ENCODE data around the gene C2CD4D. TPM values are rescaled to one million over a fixed set of nuclear protein-coding genes. Genes with fewer than 3 reads are reported as not detected.
"Not testable (repeated sequence)": the region's sequence is repeated elsewhere in the genome, so short reads cannot be mapped to it uniquely, and the experiment has no call there.

Gene C2CD4D
- polyA plus RNA-seq, 3 donors: 0.10 TPM; not detected in 1

DNA sequence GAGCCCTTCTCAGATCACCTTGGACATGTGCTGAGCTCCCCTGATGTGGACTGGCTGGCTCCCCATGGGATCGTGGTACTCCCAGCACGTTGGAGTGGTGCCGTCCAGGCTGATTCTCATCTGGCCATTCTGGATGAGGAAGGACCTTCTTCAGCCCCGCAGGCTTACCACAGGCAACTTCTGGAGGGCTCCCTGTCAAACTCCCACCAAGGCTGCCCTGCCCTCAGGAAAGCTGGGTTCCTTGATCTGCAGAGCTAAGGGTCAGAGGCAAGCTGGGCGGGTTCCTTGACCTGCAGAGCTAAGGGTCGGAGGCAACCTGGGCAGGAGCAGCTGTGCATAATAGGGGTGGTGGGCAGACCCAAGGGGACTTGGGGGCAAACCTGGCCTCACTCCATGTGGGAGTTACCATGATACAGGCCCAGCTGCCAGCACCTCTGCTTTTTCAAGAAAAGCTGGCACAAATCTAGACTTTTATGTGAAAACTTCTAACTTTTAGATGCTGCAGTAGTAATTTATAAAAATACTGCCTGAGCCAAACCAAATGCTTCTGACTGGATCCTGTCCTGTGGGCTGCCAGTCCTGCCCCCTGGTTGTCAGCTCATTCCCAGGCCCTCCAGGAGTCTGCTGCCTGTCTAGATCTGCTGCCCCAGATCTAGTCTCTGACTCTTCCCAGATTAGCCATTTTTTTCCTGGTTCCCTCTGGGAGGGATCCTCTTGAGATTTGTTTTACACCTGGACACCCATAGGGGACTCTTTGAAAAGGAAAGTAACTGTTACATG lies 19.5 kb upstream of the C2CD4D start:
- no peak for DNase-seq (ENCODE audit: low read depth in 3 of 3, low spot score in 2 of 3)

DNA sequence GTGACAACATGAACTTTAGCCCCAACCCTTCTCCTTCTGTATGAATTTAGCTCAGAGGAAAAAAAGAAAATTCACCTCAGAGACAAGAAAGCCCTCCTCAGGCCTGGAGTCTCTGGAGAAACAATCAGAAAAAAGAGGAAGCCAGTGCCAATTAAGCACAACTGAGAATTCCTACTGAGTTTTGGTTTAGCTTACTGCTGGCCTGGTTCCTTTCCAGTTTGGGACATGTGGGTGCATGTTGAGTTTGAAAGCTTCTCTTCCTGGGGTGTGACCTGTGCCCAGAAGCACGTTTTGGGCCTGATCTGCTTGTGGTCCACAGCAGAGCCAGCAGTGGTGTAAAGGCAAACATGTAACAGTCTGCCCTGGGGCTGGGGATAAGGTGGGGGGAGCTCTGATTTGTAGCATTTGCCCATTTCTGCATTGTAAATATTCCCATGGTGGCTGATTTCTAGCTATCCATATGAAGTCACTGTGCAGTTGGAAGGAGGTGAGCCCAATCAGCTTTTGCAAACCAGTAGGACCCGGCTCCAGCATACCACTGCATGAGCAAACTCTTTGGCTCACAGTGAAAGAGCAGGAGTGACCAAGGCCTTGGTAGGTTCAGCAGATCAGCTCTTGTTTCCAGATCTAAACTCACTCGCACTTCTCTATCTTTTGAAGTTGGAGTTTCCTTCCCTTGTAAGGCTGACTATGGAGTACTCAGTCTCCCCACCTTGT lies 18.6 kb upstream of the C2CD4D start:
- no peak for DNase-seq (ENCODE audit: low read depth in 3 of 3, low spot score in 2 of 3)

DNA sequence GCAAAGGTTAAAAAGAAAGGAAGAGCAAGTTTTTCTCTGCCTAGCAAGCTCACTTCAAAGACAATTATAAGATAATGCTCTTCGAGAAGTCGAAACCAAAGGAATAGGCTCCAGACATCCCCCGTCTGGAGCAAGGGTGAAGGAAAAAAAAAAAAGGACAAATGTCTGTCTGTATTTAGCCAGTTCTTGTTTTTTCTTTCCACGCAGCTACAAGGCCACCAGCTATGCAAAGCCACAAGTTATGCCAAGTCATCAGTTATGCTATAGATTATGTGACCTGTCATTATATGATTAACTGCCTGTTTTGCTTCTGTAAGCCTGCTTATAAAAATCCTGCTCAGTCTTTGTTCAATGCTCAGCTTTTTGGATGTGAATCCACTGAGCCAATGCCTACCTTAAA lies 16.3 kb upstream of the C2CD4D start:
- DNase-seq (ENCODE audit: low read depth in 3 of 3, low spot score in 2 of 3): no peak

DNA sequence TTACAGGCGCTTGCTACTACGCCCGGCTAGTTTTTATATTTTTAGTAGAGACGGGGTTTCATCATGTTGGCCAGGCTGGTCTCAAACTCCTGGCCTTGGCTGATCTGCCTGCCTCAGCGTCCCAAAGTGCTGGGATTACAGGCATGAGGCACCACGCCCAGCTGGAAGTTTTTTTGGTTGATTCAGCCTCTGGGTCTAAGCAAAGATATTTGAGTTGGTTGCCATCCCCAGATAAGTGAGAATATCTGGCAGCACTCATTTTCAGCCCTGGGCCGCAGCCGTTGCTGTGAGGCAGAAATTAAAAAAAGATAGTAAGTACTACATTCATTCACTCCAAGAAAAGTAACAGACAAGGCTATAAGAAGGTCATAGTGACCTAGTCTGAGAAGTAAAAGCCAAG lies 15.9 kb upstream of the C2CD4D start:
- not testable (repeated sequence) for DNase-seq (ENCODE audit: low read depth in 3 of 3, low spot score in 2 of 3)

DNA sequence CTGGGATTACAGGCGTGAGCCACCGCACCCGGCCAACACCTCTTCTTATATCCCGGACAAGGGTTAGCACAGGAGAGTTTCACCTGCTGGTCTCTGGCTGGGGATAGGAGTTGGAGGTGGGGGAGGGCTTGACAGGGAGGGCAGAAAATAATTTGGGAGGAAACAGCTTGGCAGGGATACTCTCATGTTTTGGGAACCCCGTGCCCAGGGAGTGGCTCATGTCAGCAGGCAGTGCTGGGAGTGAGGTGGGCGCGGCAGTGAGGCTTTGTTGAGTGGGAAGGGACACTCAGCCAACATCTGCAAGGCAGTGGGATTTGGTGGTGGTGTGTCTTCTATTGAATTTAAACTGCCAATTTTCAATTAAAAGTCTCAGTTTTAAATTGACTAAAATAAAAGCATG lies 15.0 kb upstream of the C2CD4D start:
- no peak for DNase-seq (ENCODE audit: low read depth in 3 of 3, low spot score in 2 of 3)

DNA sequence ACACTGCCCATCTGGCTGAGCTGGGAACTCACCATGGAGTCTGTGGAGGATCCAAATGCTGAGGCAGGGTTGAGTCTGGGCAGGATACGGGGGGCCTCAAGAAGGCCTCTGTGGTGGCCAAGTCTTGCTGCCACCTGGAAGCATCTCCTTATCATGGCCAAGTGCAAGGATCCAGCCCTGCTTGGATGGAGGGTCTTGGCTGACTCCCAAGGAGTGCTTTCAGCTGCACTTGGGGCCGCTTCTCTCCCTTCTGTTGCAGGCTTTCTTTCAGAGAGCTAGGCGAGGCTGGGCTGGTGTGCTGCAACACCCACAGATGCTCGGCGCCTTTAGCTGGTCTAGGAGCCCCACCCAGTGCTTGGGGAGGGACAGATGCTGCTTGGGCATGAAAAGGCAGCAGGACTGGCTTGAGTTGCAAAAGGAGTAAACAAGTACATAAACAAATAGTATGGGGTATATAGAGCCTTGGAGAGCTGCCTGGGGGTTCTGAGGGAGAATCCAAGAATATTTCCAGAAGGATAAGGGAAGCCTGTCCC lies 13.9 kb upstream of the C2CD4D start, which contains the start of gene THEM5:
THEM5 (minus strand) TSS at position 302 of the 533 bp plus-strand sequence; CDS start at position 155, 147 bp downstream.
- no peak for DNase-seq (ENCODE audit: low read depth in 3 of 3, low spot score in 2 of 3)

DNA sequence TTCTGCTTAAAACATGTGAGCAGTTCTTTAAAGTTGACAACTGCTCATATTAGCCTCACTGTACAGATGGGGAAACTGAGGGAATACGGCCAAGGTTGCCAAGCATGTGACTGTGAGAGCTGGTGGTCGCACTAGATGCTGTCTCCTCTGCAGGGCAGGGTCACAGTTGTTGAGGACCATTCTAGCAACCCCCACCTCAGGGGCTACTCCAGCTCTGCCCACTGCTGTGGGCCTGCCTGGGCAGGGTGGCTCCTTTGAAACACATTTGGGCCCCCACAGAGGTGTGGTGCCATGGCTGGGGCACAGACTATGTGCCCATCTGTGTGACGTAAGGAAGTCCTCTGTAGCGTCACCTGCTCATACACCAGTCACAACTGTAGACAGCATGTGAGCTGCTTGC lies 13.1 kb upstream of the C2CD4D start:
- no peak for DNase-seq (ENCODE audit: low read depth in 3 of 3, low spot score in 2 of 3)

DNA sequence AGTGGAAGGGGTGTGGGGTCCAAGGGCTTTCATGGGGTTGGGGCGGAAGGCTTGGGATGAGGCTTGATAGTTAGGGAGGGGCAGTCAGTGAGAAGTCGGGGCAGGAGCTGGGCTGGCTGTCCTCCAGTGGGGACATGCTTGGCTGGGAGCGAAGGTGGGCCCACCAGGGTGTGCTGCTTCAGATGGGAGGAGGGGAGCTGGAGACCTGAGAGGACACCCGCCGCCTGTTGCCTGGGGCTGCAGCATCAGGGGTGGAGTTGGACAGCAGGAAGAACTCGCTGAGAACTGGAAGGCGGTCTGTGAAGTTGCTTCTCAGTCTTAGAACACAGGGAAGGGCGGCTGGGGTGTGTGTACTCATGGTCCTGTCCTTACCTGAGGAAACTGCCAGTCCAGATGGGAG lies 12.3 kb upstream of the C2CD4D start:
- no peak for DNase-seq (ENCODE audit: low read depth in 3 of 3, low spot score in 2 of 3)

DNA sequence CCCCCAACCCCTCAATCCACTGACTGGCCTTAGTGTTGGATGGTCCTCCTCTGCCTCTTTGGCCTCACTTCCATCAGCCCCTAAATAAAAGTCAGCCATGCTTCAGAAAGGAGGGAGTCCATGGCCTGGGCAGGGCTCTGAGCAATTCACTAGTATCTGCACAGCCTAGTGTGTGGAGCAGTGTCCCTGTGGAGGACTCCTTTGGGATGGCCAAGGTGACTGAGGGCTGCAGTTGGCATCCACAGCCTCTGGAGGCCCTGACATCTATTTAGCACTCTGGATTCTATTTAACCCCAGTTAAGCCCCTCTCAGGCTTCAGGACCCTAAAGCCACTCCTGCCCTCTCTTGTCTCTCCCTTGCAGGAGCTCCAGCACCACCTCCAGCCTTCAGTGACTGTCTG lies 10.3 kb upstream of the C2CD4D start:
- DNase-seq (ENCODE audit: low read depth in 3 of 3, low spot score in 2 of 3): no peak

DNA sequence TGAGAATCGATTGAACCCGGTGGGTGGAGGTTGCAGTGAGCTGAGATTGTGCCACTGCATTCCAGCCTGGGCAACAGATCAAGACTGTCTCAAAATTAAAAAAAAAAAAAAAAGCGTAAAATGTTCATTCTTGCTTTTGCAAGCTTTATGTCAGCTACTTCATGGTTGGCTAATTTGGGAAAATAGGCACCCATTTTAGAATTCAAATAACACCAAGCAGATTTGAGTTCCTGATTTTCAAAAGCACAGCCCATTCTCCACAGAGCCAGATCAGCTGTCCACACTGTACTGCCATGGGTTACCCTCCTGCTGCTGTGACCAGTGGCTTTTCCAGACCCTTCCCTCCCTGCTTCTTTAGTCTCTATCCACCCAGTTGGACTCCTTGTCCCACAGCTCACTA lies 9.5 kb upstream of the C2CD4D start:
- no peak for DNase-seq (ENCODE audit: low read depth in 3 of 3, low spot score in 2 of 3)

DNA sequence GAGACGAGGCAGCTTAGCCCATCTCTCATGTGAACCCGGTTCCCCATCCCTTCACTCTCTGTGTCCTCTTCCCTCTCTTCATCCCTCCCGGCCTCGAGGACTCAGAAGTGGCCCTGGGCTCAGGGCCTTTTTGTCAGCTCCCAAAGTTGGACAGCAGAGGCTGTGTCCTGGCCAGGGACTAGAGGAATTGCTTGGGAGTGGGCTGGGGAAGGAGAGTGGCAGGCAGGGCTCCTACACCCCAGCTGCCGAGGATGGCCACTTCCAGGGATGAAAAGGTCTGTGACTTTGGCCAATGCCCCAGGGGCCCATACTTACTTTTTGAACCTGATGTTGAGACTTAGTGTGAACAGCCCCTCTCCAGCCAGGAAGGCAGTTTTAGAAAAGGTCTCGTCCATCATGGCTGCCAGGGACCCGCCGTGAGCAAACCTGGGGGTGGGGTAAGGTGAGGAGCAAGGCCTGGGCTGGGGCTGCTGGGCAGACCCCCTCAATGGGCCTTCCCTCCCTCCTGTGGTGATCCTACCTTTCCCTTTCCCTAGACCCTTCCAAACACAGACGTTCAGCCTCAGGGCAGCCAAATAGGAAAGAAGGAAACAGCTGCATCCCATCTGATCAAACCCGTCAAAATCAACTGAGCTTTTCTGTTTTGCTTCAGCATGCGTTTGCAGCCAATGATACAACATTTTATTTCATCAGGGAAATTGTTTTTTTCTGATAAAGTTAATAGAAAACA lies 8.4 kb upstream of the C2CD4D start:
- DNase-seq (ENCODE audit: low read depth in 3 of 3, low spot score in 2 of 3): no peak

DNA sequence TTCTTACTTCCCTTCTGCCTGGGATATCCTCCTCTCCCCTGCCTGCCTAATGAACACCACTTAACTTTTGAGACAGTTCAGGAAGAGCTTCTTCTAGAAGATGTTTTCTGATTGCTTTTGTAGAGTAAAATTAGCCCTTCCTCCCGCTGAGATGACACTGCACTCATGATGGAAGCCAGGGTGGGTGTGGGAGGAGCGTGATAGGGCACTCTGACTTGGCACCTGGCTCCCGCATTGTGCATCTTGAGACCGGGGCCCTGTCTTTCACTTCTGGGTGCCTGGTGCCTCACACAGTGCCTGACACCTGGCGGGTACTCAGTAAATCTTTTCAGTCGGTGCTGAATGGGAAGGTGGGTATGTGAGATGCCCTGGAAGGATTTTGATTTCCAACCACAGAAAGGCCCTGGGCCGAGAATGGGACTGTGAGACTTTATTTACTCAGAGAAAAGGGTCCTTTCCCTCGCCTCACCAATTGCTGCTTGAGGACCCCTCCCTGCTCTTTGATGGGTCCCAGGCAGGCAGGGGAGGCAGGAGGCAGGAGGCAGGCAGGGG lies 7.1 kb upstream of the C2CD4D start:
- DNase-seq (ENCODE audit: low read depth in 3 of 3, low spot score in 2 of 3): no peak

DNA sequence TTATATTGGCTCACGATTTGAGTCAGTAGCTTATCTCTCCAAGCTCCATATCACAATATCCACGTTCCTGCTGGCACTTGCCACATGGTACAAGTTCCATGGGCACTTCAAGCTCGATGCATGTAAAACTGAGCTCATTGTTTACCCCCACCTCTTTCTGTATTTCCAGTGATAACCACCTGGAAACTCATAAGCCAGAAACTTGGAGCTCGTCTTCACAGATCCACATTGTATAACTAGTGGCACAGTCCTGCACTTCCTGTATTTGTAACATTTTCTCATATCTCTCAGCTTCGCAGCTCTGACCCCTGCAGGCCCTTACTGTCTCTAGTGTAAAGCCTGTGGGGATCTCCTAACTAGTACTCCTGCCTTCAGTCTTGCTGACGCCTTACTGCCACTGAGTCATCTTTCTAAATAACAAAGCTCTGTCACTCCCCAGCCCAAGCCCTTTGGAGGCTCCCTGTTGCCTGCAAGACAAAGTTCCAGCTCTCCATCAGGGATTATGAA lies 6.5 kb upstream of the C2CD4D start:
- DNase-seq (ENCODE audit: low read depth in 3 of 3, low spot score in 2 of 3): no peak

DNA sequence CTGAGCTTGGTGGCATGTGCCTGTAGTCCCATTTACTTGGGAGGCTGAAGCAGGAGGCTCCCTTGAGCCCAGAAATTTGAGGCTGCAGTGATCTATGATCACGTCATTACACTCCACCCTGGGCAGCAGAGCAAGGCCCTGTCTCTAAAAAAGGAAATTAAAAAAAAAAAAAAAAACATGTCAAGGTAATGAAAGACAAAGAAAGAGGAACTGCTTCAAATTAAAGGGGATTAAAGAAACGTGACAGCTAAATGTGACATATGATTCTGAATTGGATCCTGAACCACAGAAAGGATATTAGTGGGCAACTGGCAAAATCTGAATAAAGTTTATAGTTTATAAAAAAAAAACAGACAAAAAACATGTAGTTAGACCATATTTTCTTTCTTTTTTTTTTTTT lies 3.8 kb upstream of the C2CD4D start:
- no peak for DNase-seq (ENCODE audit: low read depth in 3 of 3, low spot score in 2 of 3)

DNA sequence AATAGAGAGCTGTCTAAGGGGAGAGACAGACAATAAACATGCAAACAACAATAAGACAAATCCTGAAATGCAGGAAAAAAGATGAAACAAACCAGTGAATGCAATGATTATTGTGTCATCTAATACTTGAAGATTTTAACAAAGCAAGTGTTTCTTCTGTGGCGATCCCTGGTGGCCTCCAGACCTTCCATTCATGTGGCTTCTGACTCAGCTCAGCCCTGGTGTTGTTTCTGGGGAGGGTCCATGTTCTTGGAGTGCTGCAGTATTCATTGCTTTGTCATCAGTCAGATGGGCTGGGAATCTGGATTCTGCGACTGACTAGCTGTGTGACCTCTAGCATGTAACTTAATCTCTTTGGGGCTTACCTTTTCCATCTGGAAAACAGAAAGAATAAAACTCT lies 1.5 kb upstream of the C2CD4D start:
- no peak for DNase-seq (ENCODE audit: low read depth in 3 of 3, low spot score in 2 of 3)

DNA sequence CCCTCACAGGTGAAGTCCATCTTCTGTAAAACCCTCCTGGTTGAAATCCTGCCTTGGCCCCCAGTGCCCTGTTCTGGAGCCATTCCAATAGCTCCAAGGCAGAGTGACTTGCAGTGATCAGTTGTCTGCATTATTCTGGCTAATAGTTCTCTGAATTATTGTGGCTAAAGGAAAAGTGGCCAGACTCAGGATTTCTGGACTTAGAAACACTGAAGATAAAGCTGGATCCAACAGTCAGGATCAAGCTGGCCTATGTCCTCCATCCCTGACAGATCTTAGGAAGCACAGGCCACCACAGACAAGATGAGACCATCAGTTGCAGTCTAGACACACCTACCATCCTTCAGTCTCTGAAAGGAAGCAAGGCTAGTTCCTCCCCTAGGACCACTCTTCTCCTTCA lies 801 bp upstream of the C2CD4D start:
- no peak for DNase-seq (ENCODE audit: low read depth in 3 of 3, low spot score in 2 of 3)

DNA sequence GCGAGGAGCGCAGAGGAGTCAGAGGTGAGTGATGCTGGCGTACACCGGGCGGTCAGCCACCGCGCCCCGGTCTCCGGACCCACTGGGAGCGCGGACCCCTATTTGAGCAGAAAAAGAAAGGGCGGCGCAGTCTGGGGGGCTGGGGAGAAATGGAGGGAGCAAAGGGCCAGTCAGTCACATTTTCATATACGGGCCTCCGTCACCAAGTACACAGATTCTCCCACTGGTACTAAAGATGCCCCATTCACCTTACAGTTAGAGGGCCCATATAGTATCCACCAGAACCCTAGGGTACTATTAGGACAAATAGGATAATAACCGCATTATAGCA lies 573 bp downstream of the C2CD4D start:
- no peak for DNase-seq (ENCODE audit: low read depth in 3 of 3, low spot score in 2 of 3)

DNA sequence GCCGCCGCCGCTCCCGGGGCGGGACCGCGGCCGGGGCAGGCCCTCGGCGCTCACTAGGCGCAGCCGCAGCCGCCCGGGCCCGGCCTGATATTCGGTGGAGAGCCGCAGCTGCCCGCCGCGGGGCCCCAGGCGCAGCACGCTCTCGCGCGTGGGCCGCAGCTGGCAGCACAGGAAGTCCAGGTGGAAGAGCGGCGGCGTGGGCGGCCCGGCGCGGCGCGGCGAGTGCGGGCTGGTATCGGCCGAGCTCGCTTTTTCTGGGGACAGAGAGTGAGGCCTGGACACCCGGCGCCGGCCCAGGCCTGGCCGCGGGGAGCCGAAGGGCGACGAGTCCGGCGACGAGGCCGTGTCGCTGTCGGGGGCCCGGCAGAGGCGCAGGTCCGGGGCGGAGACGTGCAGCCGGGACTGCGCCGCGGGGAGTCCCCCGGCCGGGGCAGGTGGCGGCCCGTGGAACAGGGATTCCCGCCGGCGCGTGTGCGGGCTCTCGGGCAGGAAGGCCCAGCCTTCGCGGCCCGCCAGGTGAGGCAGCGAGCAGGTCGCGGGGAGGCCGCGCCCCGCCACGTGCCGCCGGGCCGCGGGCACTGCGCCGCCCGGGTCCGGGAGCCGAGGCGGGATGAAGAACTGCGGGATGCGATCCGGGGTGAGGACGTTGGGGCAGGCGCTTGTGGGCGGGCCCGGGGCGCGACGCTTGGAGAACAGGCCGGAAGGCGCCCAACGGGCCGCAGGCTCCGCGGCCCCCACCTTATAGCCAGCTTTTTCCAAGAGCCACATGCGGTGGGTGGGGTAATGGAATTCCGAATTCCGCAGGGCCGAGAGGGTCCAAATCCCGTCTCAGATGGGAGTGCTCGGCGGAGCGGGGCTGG lies 1.2 kb downstream of the C2CD4D start:
- DNase-seq (ENCODE audit: low read depth in 3 of 3, low spot score in 2 of 3): no peak

DNA sequence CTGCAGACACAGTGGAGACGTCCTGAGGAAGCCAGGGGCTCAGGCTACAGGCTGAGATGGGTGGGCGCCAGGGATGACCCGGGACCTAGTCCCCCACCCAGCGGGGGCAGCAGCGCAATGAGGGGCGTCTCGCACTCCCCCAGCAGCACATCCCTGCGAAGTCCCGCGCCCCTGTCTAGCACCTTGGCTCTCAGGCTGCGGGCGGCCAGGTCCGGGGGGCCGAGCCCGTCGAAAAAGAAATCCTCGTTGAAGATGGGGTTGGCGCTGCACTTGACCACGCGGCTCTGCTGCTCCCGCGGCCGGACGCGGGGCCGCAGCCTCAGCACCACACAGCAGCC lies 1.8 kb downstream of the C2CD4D start:
- no peak for DNase-seq (ENCODE audit: low read depth in 3 of 3, low spot score in 2 of 3)

DNA sequence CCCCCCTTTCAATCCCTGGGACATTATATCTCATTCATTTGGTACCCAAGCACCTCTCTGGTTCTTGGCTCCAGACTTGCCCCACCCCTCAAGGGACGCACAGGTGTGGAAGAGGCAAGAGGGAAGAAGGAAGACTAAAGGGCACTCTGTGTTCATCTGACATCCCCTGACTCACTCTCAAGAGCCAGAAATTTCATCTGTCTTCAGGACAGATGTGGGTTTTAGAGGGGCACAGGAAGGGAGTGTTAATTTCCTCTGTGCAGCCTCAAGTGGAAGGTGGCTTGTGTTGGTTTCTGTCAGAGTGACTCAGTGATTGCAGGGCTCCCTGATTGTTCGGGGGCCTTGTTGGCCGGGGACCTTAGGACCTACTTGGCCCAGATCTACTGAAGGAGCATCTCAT lies 2.4 kb downstream of the C2CD4D start:
- no peak for DNase-seq (ENCODE audit: low read depth in 3 of 3, low spot score in 2 of 3)
